OCI-LY3 (cell line): ENCODE measurements around the gene LACRT.
A peak's percentile ranks its signal among the peaks of the same experiment; 100 is the strongest.

ENCODE experiments used
- H2AFZ ChIP-seq: fragments of 200-600, 300-600 bp; shearing (Covaris generic); 2 replicates; pipeline ENCODE4 v1.6.0; 2014; ENCODE audit warnings: antibody characterized with exemption, low read depth, low read length
- H3K27ac ChIP-seq: fragments of 200-600, 300-600 bp; sonication (generic); 2 replicates; pipeline ENCODE4 v1.5.1; 2014; ENCODE audit warnings: mild to moderate bottlenecking, low read length, moderate library complexity, mixed read lengths
- H3K27me3 ChIP-seq: fragments of 200-600, 300-600 bp; sonication (generic); 2 replicates; pipeline ENCODE4 v1.6.1; 2014; ENCODE audit warnings: low read depth, low read length, mixed read lengths
- H3K36me3 ChIP-seq: fragments of 200-600, 300-600 bp; sonication (generic); replicated peaks from 2 replicates; pipeline ENCODE3; 2014; ENCODE audit warnings: low read depth, low read length, mixed read lengths
- H3K4me1 ChIP-seq: fragments of 300-600, 200-600 bp; sonication (generic); 2 replicates; pipeline ENCODE4 v1.6.1; 2014; ENCODE audit warnings: low read length, mixed read lengths
- H3K4me2 ChIP-seq: fragments of 200-600, 300-600 bp; sonication (generic); 2 replicates; pipeline ENCODE4 v1.6.1; 2014; ENCODE audit warnings: low read length, mixed read lengths
- H3K4me3 ChIP-seq: fragments of 300-600, 200-600 bp; sonication (generic); 2 replicates; pipeline ENCODE4 v1.5.1; 2014; ENCODE audit warnings: antibody characterized with exemption, mild to moderate bottlenecking, low read length, moderate library complexity
- H3K79me2 ChIP-seq: fragments of 300-600, 200-600 bp; shearing (Covaris generic); 2 replicates; pipeline ENCODE4 v1.6.1; 2014; ENCODE audit warnings: mild to moderate bottlenecking, low read length, mixed read lengths
- H3K9ac ChIP-seq: fragments of 300-600, 200-600 bp; shearing (Covaris generic); 2 replicates; pipeline ENCODE4 v1.6.0; 2014; ENCODE audit warnings: mild to moderate bottlenecking, low read length, moderate library complexity
- H3K9me3 ChIP-seq: fragments of 200-600, 300-600 bp; shearing (Covaris generic); 2 replicates; pipeline ENCODE4 v1.6.1; 2014; ENCODE audit warnings: low read length, mixed read lengths; ENCODE audit not compliant: insufficient read depth
- H4K20me1 ChIP-seq: fragments of 200-600, 300-600 bp; sonication (generic); 2 replicates; pipeline ENCODE4 v1.6.1; 2016; ENCODE audit warnings: low read length, mixed read lengths; ENCODE audit not compliant: insufficient read depth
- CTCF ChIP-seq: fragments of 200-600, 300-600 bp; sonication (generic); IDR thresholded peaks from 2 replicates; pipeline ENCODE4 v1.5.1; 2014; ENCODE audit warnings: antibody characterized with exemption, low read length, low read depth
- EZH2phosphoT487 ChIP-seq: fragments of 200-600 bp; shearing (Covaris generic); IDR thresholded peaks from 2 replicates; pipeline ENCODE4 v1.6.1; 2018; ENCODE audit warnings: antibody characterized with exemption, mixed run types, low read depth

The LACRT gene, protein sequence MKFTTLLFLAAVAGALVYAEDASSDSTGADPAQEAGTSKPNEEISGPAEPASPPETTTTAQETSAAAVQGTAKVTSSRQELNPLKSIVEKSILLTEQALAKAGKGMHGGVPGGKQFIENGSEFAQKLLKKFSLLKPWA

GRCh38 chr12:54634795-54635194 is at the start of gene LACRT:
TSS of gene LACRT (minus strand) at chr12:54634895. CDS start at chr12:54634841, 54 bp downstream.
- H3K27ac ChIP-seq, result no peak within 1 kb of the TSS
- H3K79me2 ChIP-seq, result no peaks in the 10 kb centered on the region
- 0 out of 2 replicates have a peak, but pooled peaks cover 6% of the 10 kb centered on the region for H3K4me1 ChIP-seq
- H3K9me3 ChIP-seq, result no peaks in the 10 kb centered on the region
- H3K27me3 ChIP-seq, result peaks cover 3% of the 10 kb centered on the region; the same call in 1 of the 2 replicates
- H3K4me3 ChIP-seq, result no peak within 1 kb of the TSS
- no peak within 1 kb of the TSS for H2AFZ ChIP-seq
- TF ChIP-seq CTCF (no peak), EZH2phosphoT487 (no peak)
- H4K20me1 ChIP-seq, result no peaks in the 10 kb centered on the region
- no peak within 1 kb of the TSS for H3K9ac ChIP-seq
- no peak within 1 kb of the TSS for H3K4me2 ChIP-seq
- H3K36me3 ChIP-seq, result no peaks in the 10 kb centered on the region

DNA sequence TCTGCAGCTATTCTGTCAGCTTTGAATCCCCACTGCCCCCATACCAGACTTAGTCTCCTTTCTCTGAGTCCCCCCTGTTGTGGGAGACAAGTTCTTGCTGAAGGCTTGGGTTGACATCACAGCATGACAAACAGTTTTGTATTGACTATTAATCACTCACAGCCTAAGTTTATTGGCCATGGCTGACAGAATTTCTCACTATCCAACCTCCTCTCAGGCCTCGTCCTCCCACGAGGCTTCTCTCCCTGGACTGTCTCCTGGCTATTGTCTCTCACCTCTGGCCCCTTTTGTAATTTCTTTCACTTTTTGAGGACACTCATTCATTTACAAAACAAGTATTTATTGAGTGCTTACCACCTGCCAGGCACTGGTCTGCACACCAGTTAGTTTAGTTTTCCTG is 48.7 kb upstream of the LACRT start:
- H3K4me3 ChIP-seq, result no peak overlapping the region
- no peak overlapping the region for H3K9ac ChIP-seq
- no peak overlapping the region for H3K4me2 ChIP-seq
- TF ChIP-seq EZH2phosphoT487 (no peak), CTCF (no peak)
- no peaks in the 10 kb centered on the region for H3K79me2 ChIP-seq
- no peak overlapping the region for H2AFZ ChIP-seq
- H4K20me1 ChIP-seq, result no peaks in the 10 kb centered on the region
- H3K27me3 ChIP-seq, result peaks cover 61% of the 10 kb centered on the region
- H3K4me1 ChIP-seq, result peaks cover 6% of the 10 kb centered on the region; the same call in 1 of the 2 replicates
- H3K36me3 ChIP-seq, result no peaks in the 10 kb centered on the region
- no peak overlapping the region for H3K27ac ChIP-seq
- H3K9me3 ChIP-seq, result no peaks in the 10 kb centered on the region

DNA sequence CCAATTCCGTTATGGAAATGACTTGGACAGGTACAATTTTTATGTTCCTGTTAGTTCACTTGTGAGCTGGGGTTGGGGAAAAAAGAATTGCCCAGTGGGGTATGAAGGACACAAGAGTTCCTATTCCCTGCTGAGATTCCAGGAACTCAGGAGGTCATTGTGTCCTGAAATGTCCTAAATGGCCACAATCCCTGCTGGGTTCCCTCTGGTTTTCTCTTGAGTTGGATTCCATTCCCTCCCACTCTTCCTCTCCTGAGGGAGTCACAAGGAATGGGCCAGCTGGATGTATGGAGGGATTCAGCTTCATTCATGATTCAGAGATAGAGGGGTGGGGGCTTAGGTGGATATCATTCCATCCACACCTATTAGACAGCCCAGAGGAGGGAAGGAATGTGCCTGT is 48.0 kb upstream of the LACRT start:
- Histone ChIP-seq H3K36me3 (no peaks in the 10 kb centered on the region), H3K4me2 (no peak overlapping the region), H3K27me3 (peaks cover 55% of the 10 kb centered on the region), H4K20me1 (no peaks in the 10 kb centered on the region), H3K4me3 (no peak overlapping the region), H3K4me1 (peaks cover 2% of the 10 kb centered on the region; the same call in 1 of the 2 replicates), H2AFZ (no peak overlapping the region), H3K9me3 (no peaks in the 10 kb centered on the region), H3K9ac (no peak overlapping the region), H3K27ac (no peak overlapping the region), H3K79me2 (no peaks in the 10 kb centered on the region)
- TF ChIP-seq CTCF (no peak), EZH2phosphoT487 (no peak)

- H3K9ac ChIP-seq, result no peak overlapping the region
- no peaks in the 10 kb centered on the region for H3K9me3 ChIP-seq
- TF ChIP-seq EZH2phosphoT487 (no peak), CTCF (peak; percentile 48)
- H3K4me3 ChIP-seq, result no peak overlapping the region
- H3K27ac ChIP-seq, result no peak overlapping the region
- no peaks in the 10 kb centered on the region for H4K20me1 ChIP-seq
- H3K79me2 ChIP-seq, result no peaks in the 10 kb centered on the region
- H3K4me1 ChIP-seq, result peaks cover 2% of the 10 kb centered on the region; the same call in 1 of the 2 replicates
- no peaks in the 10 kb centered on the region for H3K36me3 ChIP-seq
- peaks cover 32% of the 10 kb centered on the region for H3K27me3 ChIP-seq
- H2AFZ ChIP-seq, result peak overlapping the region; percentile 69; the same call in 1 of the 2 replicates
- H3K4me2 ChIP-seq, result peak overlapping the region; percentile 23
Measured at GRCh38 chr12:54680374-54680773, 45.7 kb upstream of the LACRT start.
